ENCODE measurements around the gene PNLIPRP1. TPM values are rescaled to one million over a fixed set of nuclear protein-coding genes. Genes with fewer than 3 reads are reported as not detected.

PNLIPRP1 gene
- polyA plus RNA-seq, 1 donor from 2014 or later: not detected

GRCh38 chr10:116655568-116655967 is 64.8 kb downstream of the PNLIPRP1 start:
- Histone ChIP-seq H3K4me3 (ENCODE audit: low read length) (no peak overlapping the region), H3F3A (ENCODE audit: insufficient read depth, low read length, poor library complexity, severe bottlenecking) (no peaks in the 10 kb centered on the region), H3K9ac (ENCODE audit: low read length) (peak overlapping the region; percentile 20), H3K79me2 (replicated peaks; ENCODE audit: insufficient read depth, low read length) (no peaks in the 10 kb centered on the region), H3K27ac (ENCODE audit: low read length) (peak overlapping the region; percentile 74), H2AFZ (ENCODE audit: low read depth, low read length) (no peak overlapping the region), H4K20me1 (ENCODE audit: insufficient read depth) (no peaks in the 10 kb centered on the region), H3K36me3 (ENCODE audit: insufficient read depth, low read length) (no peaks in the 10 kb centered on the region), H3K4me2 (ENCODE audit: low read length) (no peak overlapping the region), H3K9me2 (ENCODE audit: insufficient read depth, low read length) (no peaks in the 10 kb centered on the region), H3K9me3 (ENCODE audit: low read length) (no peaks in the 10 kb centered on the region), H3K27me3 (ENCODE audit: insufficient read depth, low read depth, low read length) (no peaks in the 10 kb centered on the region)
- TF ChIP-seq CTCF (IDR thresholded peaks at IDR 0.05; ENCODE audit: poor library complexity, severe bottlenecking) (no peak), MXI1 (conservative IDR thresholded peaks at IDR 0.05; ENCODE audit: poor library complexity, severe bottlenecking) (no peak), EZH2 (IDR thresholded peaks at IDR 0.05; ENCODE audit: borderline replicate concordance, insufficient read depth, low read length, poor library complexity, severe bottlenecking) (no peak), SMC3 (conservative IDR thresholded peaks at IDR 0.05; ENCODE audit: poor library complexity) (no peak), POLR2AphosphoS5 (IDR thresholded peaks at IDR 0.05) (peak; percentile 50), REST (IDR thresholded peaks at IDR 0.05; ENCODE audit: borderline replicate concordance) (no peak), EP300 (conservative IDR thresholded peaks at IDR 0.05; ENCODE audit: poor library complexity, severe bottlenecking) (peak; percentile 74), RAD21 (conservative IDR thresholded peaks at IDR 0.05) (no peak), TAF1 (IDR thresholded peaks at IDR 0.05; ENCODE audit: low read depth) (no peak)

GRCh38 chr10:116656044-116656443 is 65.3 kb downstream of the PNLIPRP1 start:
- H3K79me2 ChIP-seq (replicated peaks; ENCODE audit: insufficient read depth, low read length): no peaks in the 10 kb centered on the region
- H3K9me2 ChIP-seq (ENCODE audit: insufficient read depth, low read length): no peaks in the 10 kb centered on the region
- no peaks in the 10 kb centered on the region for H4K20me1 ChIP-seq (ENCODE audit: insufficient read depth)
- TF ChIP-seq EZH2 (IDR thresholded peaks at IDR 0.05; ENCODE audit: borderline replicate concordance, insufficient read depth, low read length, poor library complexity, severe bottlenecking): no peak
- TF ChIP-seq EP300 (conservative IDR thresholded peaks at IDR 0.05; ENCODE audit: poor library complexity, severe bottlenecking): peak; percentile 11
- TF ChIP-seq RAD21 (conservative IDR thresholded peaks at IDR 0.05): no peak
- H3K9ac ChIP-seq (ENCODE audit: low read length): peak overlapping the region; percentile 20
- H3K36me3 ChIP-seq (ENCODE audit: insufficient read depth, low read length): no peaks in the 10 kb centered on the region
- H3K4me3 ChIP-seq (ENCODE audit: low read length): no peak overlapping the region
- no peak overlapping the region for H3K4me2 ChIP-seq (ENCODE audit: low read length)
- no peak overlapping the region for H2AFZ ChIP-seq (ENCODE audit: low read depth, low read length)
- H3F3A ChIP-seq (ENCODE audit: insufficient read depth, low read length, poor library complexity, severe bottlenecking): no peaks in the 10 kb centered on the region
- peak overlapping the region; percentile 74 for H3K27ac ChIP-seq (ENCODE audit: low read length)
- H3K27me3 ChIP-seq (ENCODE audit: insufficient read depth, low read depth, low read length): no peaks in the 10 kb centered on the region
- H3K9me3 ChIP-seq (ENCODE audit: low read length): no peaks in the 10 kb centered on the region
